ENCODE measurements around the gene ATP1A4. TPM values are rescaled to one million over a fixed set of nuclear protein-coding genes. Genes with fewer than 3 reads are reported as not detected.

Gene ATP1A4
- total and polyA plus RNA-seq, 4 donors = 0.06 to 0.09 (median 0.08) TPM; not detected in 1

GRCh38 chr1:160192234-160192633 lies 40.8 kb downstream of the ATP1A4 start:
- DNase-seq (no peak), ATAC-seq (ENCODE audit: insufficient read depth, low FRiP score) (no peak)
- no peak for TF ChIP-seq CTCF (IDR thresholded peaks at IDR 0.05; ENCODE audit: control extremely low read depth, extremely low read depth)
- Histone ChIP-seq H3K27me3 (ENCODE audit: control insufficient read depth in 3 of 3, insufficient read depth in 3 of 3, low read length in 2 of 3) (no peaks in the 10 kb centered on the region), H3K27ac (ENCODE audit: low read depth in 1 of 2, low read length in 1 of 2) (no peak overlapping the region), H3K36me3 (ENCODE audit: control insufficient read depth in 4 of 4, insufficient read depth in 4 of 4, low read length in 4 of 4) (no peaks in the 10 kb centered on the region), H3K9me3 (ENCODE audit: control insufficient read depth in 4 of 4, insufficient read depth in 3 of 4, low read length in 3 of 4) (no peaks in the 10 kb centered on the region), H3K4me3 (no peak overlapping the region), H3K9ac (ENCODE audit: insufficient read depth in 1 of 2, low read length in 2 of 2) (no peak overlapping the region), H3K4me1 (ENCODE audit: control insufficient read depth in 5 of 5, insufficient read depth in 5 of 5, low read length in 5 of 5) (peaks cover 0 to 19% (median 3%) of the 10 kb centered on the region in 5 donors)

GRCh38 chr1:160193091-160193819 lies 41.9 kb downstream of the ATP1A4 start:
- H3K36me3 ChIP-seq (ENCODE audit: control insufficient read depth in 4 of 4, insufficient read depth in 4 of 4, low read length in 4 of 4) = no peaks in the 10 kb centered on the region
- peak overlapping the region in 1 of 2 donors; percentile 78 for H3K9ac ChIP-seq (ENCODE audit: insufficient read depth in 1 of 2, low read length in 2 of 2)
- no peaks in the 10 kb centered on the region for H3K9me3 ChIP-seq (ENCODE audit: control insufficient read depth in 4 of 4, insufficient read depth in 3 of 4, low read length in 3 of 4)
- ATAC-seq (ENCODE audit: insufficient read depth, low FRiP score) = peak; percentile 88
- H3K27ac ChIP-seq (ENCODE audit: low read depth in 1 of 2, low read length in 1 of 2) = peak overlapping the region in 1 of 2 donors; percentile 75
- no peak overlapping the region for H3K4me3 ChIP-seq
- peak; percentile 97 for TF ChIP-seq CTCF (IDR thresholded peaks at IDR 0.05; ENCODE audit: control extremely low read depth, extremely low read depth)
- no peaks in the 10 kb centered on the region for H3K27me3 ChIP-seq (ENCODE audit: control insufficient read depth in 3 of 3, insufficient read depth in 3 of 3, low read length in 2 of 3)
- H3K4me1 ChIP-seq (ENCODE audit: control insufficient read depth in 5 of 5, insufficient read depth in 5 of 5, low read length in 5 of 5) = peaks cover 0 to 19% (median 3%) of the 10 kb centered on the region in 5 donors
- peak; percentile 91 to 94 (median 93) for DNase-seq
- WGBS, 2 donors = 32 to 35% methylated on average over 16 of the region's 16 CpGs

DNA sequence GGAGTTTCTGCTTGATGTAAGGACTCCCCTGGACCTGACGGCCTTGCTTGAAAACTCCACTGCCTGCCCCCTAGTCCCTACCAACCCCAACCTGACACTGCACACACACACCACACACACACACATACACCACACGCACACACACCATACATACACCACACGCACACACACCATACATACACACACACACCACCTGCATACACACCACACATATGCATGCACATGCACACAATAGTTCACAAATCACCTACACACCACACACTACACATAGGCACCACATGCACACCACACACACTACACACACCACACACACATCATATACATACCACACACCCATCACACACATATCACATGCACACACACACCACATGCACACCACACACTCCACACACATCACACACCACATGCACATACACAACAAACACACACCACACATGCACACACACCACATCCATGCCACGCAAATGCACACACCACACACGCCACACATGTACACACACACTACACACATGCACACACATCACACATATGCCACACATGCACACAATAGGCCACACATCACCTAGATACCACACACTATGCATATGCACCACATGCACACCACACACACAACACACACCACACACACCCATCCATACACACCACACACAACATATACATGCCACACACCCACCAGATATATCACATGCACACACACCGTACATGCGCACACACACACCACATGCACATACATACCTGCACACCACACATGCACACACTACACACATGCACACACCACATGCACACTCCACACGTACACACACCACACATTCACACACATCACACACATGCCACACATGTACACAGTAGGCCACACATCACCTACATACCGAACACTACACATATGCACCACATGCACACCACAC lies 42.7 kb downstream of the ATP1A4 start:
- Histone ChIP-seq H3K9me3 (ENCODE audit: control insufficient read depth in 4 of 4, insufficient read depth in 3 of 4, low read length in 3 of 4) (no peaks in the 10 kb centered on the region), H3K4me1 (ENCODE audit: control insufficient read depth in 5 of 5, insufficient read depth in 5 of 5, low read length in 5 of 5) (peaks cover 0 to 19% (median 3%) of the 10 kb centered on the region in 5 donors), H3K36me3 (ENCODE audit: control insufficient read depth in 4 of 4, insufficient read depth in 4 of 4, low read length in 4 of 4) (no peaks in the 10 kb centered on the region), H3K9ac (ENCODE audit: insufficient read depth in 1 of 2, low read length in 2 of 2) (peak overlapping the region in 1 of 2 donors; percentile 78), H3K27ac (ENCODE audit: low read depth in 1 of 2, low read length in 1 of 2) (no peak overlapping the region), H3K27me3 (ENCODE audit: control insufficient read depth in 3 of 3, insufficient read depth in 3 of 3, low read length in 2 of 3) (no peaks in the 10 kb centered on the region), H3K4me3 (no peak overlapping the region)
- TF ChIP-seq CTCF (IDR thresholded peaks at IDR 0.05; ENCODE audit: control extremely low read depth, extremely low read depth) = no peak
- 92 to 95% methylated on average over 9 of the region's 9 CpGs for WGBS, 2 donors
- DNase-seq (no peak), ATAC-seq (ENCODE audit: insufficient read depth, low FRiP score) (no peak)

All from lung (tissue), 12 donors.